WTC11 (cell line): Measurements from ENCODE around the gene FAR2. TPM values are rescaled to one million over a fixed set of nuclear protein-coding genes. Genes with fewer than 3 reads are reported as not detected.

Experiments used
- ATAC-seq: fragments of 200-7000 bp; cut with Tn5 transposase; 2 replicates; pipeline ENCODE4 v1.10.0; 2021; ENCODE audit warnings: mild to moderate bottlenecking, moderate library complexity
- CTCF ChIA-PET: fragments of 300-600 bp; sonication (Branson Sonifier 250); formaldehyde crosslinking; loops from one replicate; lab custom pipeline; 2021; ENCODE audit warnings: antibody characterized with exemption; lab: Charles Lee
- POLR2A ChIA-PET: fragments of 350-600 bp; sonication (Branson Sonifier 250); formaldehyde crosslinking; loops from one replicate; lab custom pipeline; 2021; ENCODE audit warnings: antibody characterized with exemption; lab: Charles Lee
- DNase-seq: peaks from one replicate; pipeline ENCODE4 v3.0.0; 2021; ENCODE audit warnings: low spot score
- H3K27ac Mint-ChIP-seq: 2 replicates; pipeline ENCODE4 v1.8.0; 2021; ENCODE audit warnings: mixed read lengths
- H3K27me3 Mint-ChIP-seq: 2 replicates; pipeline ENCODE4 v1.8.0; 2021; ENCODE audit warnings: low read depth, mild to moderate bottlenecking, moderate library complexity, mixed read lengths
- H3K36me3 Mint-ChIP-seq: 2 replicates; pipeline ENCODE4 v1.8.0; 2021; ENCODE audit warnings: mixed read lengths
- H3K4me1 Mint-ChIP-seq: 2 replicates; pipeline ENCODE4 v1.8.0; 2022; ENCODE audit warnings: mixed read lengths
- H3K4me3 Mint-ChIP-seq: 2 replicates; pipeline ENCODE4 v1.8.0; 2021; ENCODE audit warnings: mild to moderate bottlenecking, moderate library complexity, mixed read lengths
- H3K9me3 Mint-ChIP-seq: 2 replicates; pipeline ENCODE4 v1.8.0; 2021; ENCODE audit warnings: mixed read lengths
- ATF1 ChIP-seq: sonication (generic); formaldehyde crosslinking; IDR thresholded peaks from 2 replicates; pipeline ENCODE4 v1.8.1; 2023; ENCODE audit warnings: mild to moderate bottlenecking, moderate library complexity, missing genetic modification reagents
- CDX4 ChIP-seq: fragments of 250-450 bp; sonication (Bioruptor Pico); IDR thresholded peaks from 2 replicates; pipeline ENCODE4 v1.9.0; 2021; ENCODE audit warnings: moderate library complexity, mild to moderate bottlenecking, inconsistent platforms, borderline replicate concordance
- CREM ChIP-seq: sonication (generic); formaldehyde crosslinking; IDR thresholded peaks from 2 replicates; pipeline ENCODE4 v1.8.1; 2022; ENCODE audit warnings: mild to moderate bottlenecking, missing genetic modification reagents, moderate library complexity
- HMGA2 ChIP-seq: fragments of 250-450 bp; sonication (Bioruptor Pico); IDR thresholded peaks from 2 replicates; pipeline ENCODE4 v1.4.0; 2021; ENCODE audit warnings: mild to moderate bottlenecking, moderate library complexity
- JAZF1 ChIP-seq: fragments of 250-450 bp; sonication (Bioruptor Pico); IDR thresholded peaks from 2 replicates; pipeline ENCODE4 v1.9.0; 2021; ENCODE audit warnings: moderate library complexity, mild to moderate bottlenecking, inconsistent platforms
- MLX ChIP-seq: sonication (generic); formaldehyde crosslinking; IDR thresholded peaks from 2 replicates; pipeline ENCODE4 v1.8.1; 2023; ENCODE audit warnings: mild to moderate bottlenecking, missing genetic modification reagents, moderate library complexity
- MYBL2 ChIP-seq: sonication (generic); formaldehyde crosslinking; IDR thresholded peaks from 2 replicates; pipeline ENCODE4 v1.8.1; 2023; ENCODE audit warnings: mild to moderate bottlenecking, moderate library complexity, missing genetic modification reagents
- PREB ChIP-seq: sonication (generic); formaldehyde crosslinking; IDR thresholded peaks from 2 replicates; pipeline ENCODE4 v1.8.1; 2022; ENCODE audit warnings: mild to moderate bottlenecking, missing genetic modification reagents, moderate library complexity, borderline replicate concordance
- TP53 ChIP-seq: sonication (generic); formaldehyde crosslinking; IDR thresholded peaks from 2 replicates; pipeline ENCODE4 v1.8.1; 2023; ENCODE audit warnings: mild to moderate bottlenecking, missing genetic modification reagents
- USF1 ChIP-seq: sonication (generic); formaldehyde crosslinking; IDR thresholded peaks from 2 replicates; pipeline ENCODE4 v1.8.0; 2022; ENCODE audit warnings: mild to moderate bottlenecking, missing genetic modification reagents
- ZNF423 ChIP-seq: fragments of 250-450 bp; sonication (Bioruptor Pico); IDR thresholded peaks from 2 replicates; pipeline ENCODE4 v2.1.2; 2022; ENCODE audit warnings: mild to moderate bottlenecking, moderate library complexity
- ZNF425 ChIP-seq: fragments of 250-450 bp; sonication (Bioruptor Pico); conservative IDR thresholded peaks from 2 replicates; pipeline ENCODE4 v1.9.0; 2021; ENCODE audit warnings: mild to moderate bottlenecking
- ZNF512 ChIP-seq: sonication (generic); formaldehyde crosslinking; IDR thresholded peaks from 2 replicates; pipeline ENCODE4 v1.8.1; 2022; ENCODE audit warnings: missing genetic modification reagents, borderline replicate concordance
- ZSCAN18 ChIP-seq: fragments of 250-450 bp; sonication (Bioruptor Pico); IDR thresholded peaks from 2 replicates; pipeline ENCODE4 v2.1.2; 2022; ENCODE audit warnings: mild to moderate bottlenecking, moderate library complexity
- total RNA-seq: library from RNA; stranded (reverse); gene quantifications from 3 replicates; pipeline ENCODE4 v1.2.3, GENCODE V29; 2021

FAR2 gene
- total RNA-seq, 1 experiment from 2014 or later: 20.0 TPM

- no peak for TF ChIP-seq PREB (CRISPR knock-in tag)
- no peak for TF ChIP-seq ZNF512
- no peak for TF ChIP-seq CREM (CRISPR knock-in tag)
- no peak for TF ChIP-seq ATF1 (CRISPR knock-in tag)
- TF ChIP-seq ZNF423 (CRISPR knock-in tag): no peak
- no peak for TF ChIP-seq ZSCAN18
Measured at GRCh38 chr12:29222200-29222599, 73.1 kb downstream of the FAR2 start (continued).

GRCh38 chr12:29223426-29223825 lies 74.3 kb downstream of the FAR2 start:
- ATAC-seq: no peak
- Mint-ChIP-seq H3K27me3 (no peaks in the 10 kb centered on the region; the same call in 1 of the 2 replicates), H3K27ac (no peak overlapping the region), H3K36me3 (peaks cover 3% of the 10 kb centered on the region), H3K9me3 (peaks cover 6% of the 10 kb centered on the region), H3K4me1 (peaks cover 43% of the 10 kb centered on the region), H3K4me3 (no peak overlapping the region)
- ChIA-PET POLR2A (no interaction called here), CTCF (no interaction called here)
- no peak for DNase-seq
- TF ChIP-seq TP53 (CRISPR knock-in tag) (no peak), JAZF1 (CRISPR knock-in tag) (no peak), CDX4 (CRISPR knock-in tag) (no peak)

GRCh38 chr12:29223956-29224543 lies 75.0 kb downstream of the FAR2 start:
- Mint-ChIP-seq H3K27ac (no peak overlapping the region), H3K9me3 (peaks cover 6% of the 10 kb centered on the region), H3K27me3 (no peaks in the 10 kb centered on the region; the same call in 1 of the 2 replicates), H3K4me3 (no peak overlapping the region), H3K36me3 (peaks cover 3% of the 10 kb centered on the region), H3K4me1 (peaks cover 43% of the 10 kb centered on the region)
- no peak for TF ChIP-seq MYBL2
- no peak for TF ChIP-seq MLX (CRISPR knock-in tag)
- no peak for TF ChIP-seq USF1 (CRISPR knock-in tag)
- no peak for TF ChIP-seq TP53 (CRISPR knock-in tag)
- no peak for TF ChIP-seq HMGA2 (CRISPR knock-in tag)
- TF ChIP-seq ATF1 (CRISPR knock-in tag): no peak
- no peak for TF ChIP-seq ZNF425
- TF ChIP-seq JAZF1 (CRISPR knock-in tag): no peak
- POLR2A ChIA-PET: no interaction called here
- ATAC-seq: no peak
- CTCF ChIA-PET: no interaction called here
- DNase-seq: no peak
